SIG-M5 treated with dmso at 0.1 percent for 504 hours (cell line): ENCODE results near the gene CRYBG2.
A peak's percentile ranks its signal among the peaks of the same experiment; 100 is the strongest.
"Not testable (repeated sequence)": the region's sequence is repeated elsewhere in the genome, so short reads cannot be mapped to it uniquely, and the experiment has no call there.

Experiments used
- DNase-seq: peaks from one replicate; lab custom pipeline; 2025; ENCODE audit not compliant: unreplicated experiment; lab: John Stamatoyannopoulos, UW

The CRYBG2 gene

GRCh38 chr1:26322042-26322331 lies 31.9 kb downstream of the CRYBG2 start:
- DNase-seq = no peak

DNA sequence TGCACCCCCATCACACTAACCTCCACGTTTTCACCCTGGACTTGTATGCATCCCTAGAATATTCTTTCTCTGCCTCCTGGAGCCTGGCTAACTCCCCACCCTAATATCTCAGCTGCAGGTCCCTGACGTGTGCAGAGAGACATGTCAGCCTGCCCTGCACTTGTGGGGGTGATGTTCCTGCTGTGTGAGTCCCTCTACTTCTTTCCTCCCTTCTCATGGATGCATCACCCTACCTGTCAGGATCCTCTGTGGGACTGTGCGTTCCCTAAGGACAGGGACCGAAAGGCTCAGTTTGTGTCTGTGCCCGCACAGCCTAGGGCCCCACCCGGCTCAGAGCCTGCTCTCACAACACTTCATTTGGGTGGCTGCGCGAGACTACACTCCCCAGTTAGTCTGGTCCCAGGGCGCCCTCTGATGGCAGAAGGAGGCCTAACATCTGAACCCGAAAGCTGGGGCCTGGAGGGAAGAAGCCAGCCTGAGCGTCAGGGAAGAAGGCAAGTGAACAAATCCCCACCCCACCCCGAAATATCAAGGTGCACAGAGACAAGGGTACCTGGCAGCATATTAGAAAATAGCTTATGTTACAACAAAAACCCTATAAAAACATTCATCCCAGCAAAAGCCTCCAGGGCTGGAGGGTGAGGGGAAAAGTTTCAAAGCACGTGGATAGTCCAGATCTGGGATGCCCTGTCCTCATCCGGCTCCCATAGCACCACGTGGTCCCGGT lies 32.5 kb downstream of the CRYBG2 start:
- DNase-seq = peak; percentile 78

- no peak for DNase-seq
These were observed 33.0 kb downstream of the CRYBG2 start for GRCh38 chr1:26320896-26321295.

- DNase-seq = no peak
These were observed 35.4 kb downstream of the CRYBG2 start for GRCh38 chr1:26318338-26319064.

GRCh38 chr1:26317612-26318337 lies 36.2 kb downstream of the CRYBG2 start, which contains the start of gene CD52:
TSS of gene CD52 (plus strand) at chr1:26317958. CDS start at chr1:26318018, 60 bp downstream.
- no peak for DNase-seq

DNA sequence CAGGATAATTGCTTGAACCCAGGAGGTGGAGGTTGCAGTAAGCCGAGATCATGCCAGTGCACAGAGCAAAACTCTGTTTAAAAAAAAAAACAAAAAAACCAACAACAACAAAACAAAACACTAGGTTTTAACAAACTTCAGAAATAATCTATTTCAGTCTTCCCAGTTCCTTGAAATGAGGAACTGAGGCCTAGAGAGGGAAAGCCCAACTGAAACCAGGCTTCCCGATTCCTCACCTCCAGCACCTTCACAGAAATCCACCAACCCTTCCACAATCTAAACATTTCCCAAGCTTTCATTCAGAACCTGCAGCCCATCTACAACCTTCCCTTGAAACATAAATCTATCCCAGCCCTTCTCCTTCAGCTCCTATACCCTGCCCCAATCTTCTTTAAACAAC lies 36.8 kb downstream of the CRYBG2 start:
- peak; percentile 33 for DNase-seq

DNA sequence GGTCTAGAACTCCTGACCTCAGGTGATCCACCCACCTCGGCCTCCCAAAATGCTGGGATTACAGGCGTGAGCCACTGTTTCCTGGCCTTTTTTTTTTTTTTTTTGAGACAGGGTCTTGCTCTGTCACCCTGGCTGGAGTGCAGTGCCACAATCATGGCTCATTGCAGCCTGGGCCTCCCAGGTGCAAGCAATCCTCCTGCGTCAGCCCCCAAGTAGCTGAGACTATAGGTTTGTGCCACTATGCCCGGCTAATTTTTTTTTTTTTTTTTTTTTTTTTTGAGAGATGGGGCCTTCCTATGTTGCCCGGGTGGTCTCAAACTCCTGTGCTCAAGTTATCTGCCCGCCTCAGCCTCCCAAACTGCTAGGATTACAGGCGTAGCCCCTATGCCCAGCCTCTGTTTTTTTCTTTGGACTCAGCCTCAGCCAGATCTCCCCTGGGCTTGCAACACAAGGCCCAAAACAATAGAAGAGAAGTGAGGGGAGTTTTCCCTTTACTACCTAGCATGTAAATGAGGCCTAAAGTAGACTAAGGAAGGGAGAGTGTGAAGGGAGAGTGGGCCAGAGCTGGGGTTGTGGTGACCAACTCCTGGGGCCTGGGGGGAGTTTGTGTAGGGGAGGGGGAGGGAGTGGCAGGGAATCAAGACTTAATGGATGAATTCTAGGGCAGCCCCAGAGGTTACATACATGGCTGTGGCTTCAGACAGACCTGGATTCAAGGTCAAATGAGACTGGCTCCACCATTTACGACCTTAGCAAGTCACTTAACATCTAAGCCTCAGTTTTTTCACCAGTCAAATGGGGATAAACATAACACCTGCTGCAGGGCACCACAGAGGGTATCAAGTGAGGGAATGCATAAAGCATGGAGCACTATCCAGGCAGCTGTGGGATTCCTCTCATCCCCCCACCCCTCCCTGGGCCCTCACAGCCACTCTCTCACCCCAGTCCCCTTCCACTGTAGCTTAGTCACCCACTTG lies 37.8 kb downstream of the CRYBG2 start:
- no peak for DNase-seq

DNA sequence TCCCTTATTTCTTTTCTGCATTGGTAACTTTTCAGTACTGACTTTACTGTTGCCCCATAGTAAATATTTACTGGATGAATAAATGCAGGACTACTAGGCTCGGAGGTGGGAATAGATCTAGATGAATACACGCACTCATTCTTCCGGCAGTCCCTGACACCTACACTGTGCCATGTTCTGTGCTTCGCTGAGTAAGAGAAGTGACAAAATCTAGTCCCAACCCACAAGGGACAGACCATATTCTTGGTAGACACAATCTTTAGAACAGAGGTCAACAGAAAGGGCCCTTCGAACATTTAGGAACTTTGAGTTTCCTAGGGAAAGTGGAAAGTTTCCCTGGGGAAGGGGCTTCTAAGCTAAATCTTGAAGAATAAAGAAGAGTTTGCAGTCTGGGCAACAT lies 39.4 kb downstream of the CRYBG2 start:
- no peak for DNase-seq

DNA sequence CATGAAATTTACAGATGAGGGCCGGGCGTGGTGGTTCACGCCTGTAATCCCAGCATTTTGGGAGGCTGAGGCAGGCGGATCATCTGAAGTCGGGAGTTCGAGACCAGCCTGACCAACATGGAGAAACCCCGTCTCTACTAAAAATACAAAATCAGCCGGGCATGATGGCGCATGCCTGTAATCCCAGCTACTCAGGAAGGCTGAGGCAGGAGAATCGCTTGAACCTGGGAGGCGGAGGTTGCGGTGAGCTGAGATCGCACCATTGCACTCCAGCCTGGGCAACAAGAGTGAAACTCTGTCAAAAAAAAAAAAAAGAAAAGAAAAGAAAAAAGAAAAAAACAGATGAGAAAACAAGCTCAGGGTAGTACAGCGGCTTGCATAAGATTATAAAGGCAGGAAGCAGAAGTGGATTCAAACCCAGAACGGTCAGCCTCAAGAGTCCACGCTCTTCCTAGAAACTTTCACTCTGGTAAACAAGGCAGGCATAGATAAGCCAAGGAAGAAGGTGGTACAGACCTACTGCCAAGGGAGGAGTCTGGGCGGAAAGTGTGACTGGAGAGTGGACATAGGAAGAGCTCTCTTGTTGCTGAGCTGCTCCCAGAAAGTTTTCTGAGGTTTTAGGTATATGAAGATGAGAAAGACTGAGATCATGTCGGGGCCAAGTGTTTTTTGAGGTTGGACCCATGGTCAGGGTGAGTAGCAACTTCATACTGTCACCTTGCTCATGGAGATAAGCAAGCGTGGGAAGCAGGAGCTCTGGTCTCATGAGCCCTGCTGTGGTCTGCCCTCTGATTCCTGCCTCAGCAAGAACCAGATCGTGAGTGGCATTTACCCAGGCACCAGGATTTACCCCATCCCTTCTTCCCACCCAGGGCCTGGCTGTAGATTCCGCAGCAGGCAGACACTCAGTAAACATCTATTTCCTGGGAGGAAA lies 45.7 kb downstream of the CRYBG2 start:
- DNase-seq = not testable (repeated sequence)

GRCh38 chr1:26307363-26307781 lies 46.6 kb downstream of the CRYBG2 start:
- DNase-seq = no peak

DNA sequence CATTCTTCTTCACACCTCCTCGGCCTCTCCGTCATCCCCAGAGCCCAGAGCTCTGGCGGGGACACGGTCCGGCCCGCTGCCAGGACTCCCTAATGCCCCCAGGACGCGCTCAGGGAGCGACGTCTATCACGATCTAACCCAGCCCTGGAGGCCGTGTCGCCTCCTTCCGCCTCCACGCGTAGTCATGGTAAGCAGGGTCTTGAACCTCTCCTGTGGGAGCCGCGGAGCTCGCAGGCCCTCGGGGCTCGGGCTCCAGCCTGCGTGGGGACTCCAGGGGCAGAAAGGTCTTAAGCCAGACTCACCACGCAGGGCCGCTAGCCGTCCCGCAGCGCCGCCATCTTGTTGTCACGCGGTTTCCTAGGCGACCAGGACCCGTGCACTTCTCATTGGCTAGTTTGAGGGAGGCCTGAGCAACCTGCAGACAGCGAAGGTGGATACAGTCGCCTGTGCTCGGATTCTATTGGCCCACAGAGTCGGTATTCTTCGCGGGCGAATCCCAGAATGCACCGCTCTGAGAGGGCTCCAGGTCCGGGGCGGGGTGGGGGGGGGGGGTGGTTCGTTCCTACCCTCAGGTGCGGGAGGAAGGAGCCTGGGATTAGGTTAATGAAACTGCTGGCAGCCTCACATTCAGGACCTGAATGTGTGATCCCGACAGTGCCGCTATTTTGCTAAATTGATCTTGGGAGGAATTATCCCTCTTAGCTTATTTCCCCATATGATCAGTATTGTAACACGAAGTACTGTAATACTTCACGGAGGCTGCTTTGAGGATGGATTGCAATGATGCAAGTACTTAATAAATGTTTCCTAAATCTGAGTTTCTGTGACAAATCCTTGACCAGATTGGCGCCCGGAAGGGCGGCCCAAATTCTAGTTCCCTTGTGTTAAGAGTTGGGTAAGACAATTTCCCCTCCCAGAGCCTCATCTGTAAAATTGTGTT lies 47.4 kb downstream of the CRYBG2 start, which contains the start of gene UBXN11:
UBXN11 (minus strand) TSS at position 347 of the 940 bp plus-strand sequence. CDS start 3,753 bp downstream, outside the sequence.
- peak; percentile 96 for DNase-seq

DNA sequence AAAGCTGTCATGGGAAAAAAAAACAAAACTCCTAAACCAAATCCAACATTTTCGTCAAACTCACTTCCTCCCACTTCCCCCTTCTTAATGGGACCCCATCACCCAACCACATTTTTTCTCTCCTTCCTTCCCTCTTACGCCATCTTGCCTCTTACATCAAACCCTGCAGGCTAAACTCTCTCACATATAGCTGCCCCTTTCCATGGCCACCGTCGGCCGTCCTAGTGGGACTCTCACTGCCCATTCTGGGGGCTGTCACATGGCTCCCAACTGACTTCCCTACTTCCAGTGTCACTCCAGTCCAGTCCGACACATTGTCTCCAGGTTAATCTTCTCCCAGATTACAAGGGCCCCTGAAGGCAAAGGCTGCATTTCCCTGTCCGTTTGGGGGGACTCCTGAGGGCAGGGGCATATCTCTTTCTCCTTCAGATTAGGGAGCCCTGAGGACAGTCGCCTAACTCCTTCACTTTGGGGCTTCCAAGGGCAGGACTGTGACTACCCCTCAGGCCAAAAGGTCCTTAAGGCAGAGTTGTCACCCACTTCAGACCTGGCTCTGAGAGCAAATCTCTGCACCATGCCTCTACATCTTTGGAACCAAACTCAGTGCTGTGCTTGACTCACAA lies 48.2 kb downstream of the CRYBG2 start:
- DNase-seq = peak; percentile 75

DNA sequence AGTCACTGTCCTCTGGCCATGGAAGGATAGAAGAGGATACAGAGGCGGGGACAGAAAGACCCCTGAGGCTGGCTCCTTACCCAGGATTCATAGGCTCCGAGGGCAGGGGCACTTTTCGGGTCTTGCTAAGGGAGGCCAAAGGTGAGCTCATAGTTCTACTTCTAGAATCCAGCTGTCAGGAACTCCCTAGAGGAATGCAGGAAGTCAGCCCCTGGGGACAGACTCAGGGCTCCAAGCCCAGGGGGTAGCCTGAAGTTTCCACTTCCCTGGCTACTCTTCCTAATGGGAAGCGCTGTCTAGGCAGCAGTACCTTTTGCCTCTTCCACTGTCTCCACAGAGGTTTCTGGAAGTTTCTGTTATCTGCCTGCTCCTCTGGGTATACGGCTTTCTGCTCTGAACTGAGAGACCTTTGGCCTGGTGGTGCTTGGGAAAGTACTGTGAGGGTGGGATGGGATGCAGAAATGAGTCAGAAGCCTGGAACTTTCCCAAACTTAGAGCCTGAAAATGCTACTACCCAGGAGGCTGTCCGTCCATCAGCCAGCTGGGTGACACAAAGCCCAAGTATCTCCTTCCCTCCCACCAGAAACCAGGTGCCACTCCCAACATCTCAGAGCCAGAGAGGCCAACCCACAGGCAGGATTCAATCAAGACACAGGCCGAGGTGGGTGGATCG lies 51.1 kb downstream of the CRYBG2 start:
- no peak for DNase-seq

DNA sequence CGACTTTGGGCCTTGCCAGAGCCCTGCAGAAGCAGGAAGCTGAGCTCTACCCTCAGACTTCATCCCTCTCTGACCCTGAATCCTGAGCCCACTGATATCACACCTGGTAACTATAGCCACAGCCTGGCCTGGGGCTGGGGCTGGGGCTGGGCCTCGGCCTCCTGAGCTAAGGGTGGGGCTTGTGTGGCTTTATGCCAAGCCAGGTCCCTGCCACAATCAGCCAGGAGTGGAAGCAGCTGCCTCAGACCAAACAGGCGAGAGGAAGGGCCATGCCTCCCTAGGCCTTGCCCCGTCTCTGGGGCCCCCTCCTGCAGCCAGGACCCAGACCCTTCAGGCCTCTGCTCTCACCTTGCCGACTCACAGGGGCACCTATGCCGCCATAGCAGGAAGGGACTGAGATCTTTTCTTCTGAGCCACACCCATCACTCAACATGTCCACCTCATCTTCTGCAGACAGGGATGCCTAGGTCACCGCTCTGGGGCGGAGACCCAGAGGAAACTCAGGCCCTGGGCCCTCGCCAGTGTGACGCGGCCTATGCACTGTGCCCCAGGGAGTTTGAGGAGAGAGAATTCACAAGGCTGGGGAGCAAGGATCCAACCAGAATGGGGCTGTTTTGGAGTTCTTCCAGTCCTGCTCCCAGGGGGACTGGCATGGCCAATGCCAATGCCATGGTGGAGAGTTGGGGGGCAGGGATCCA lies 53.2 kb downstream of the CRYBG2 start:
- DNase-seq = no peak

- no peak for DNase-seq
These were observed 56.2 kb downstream of the CRYBG2 start for GRCh38 chr1:26297791-26298124.

DNA sequence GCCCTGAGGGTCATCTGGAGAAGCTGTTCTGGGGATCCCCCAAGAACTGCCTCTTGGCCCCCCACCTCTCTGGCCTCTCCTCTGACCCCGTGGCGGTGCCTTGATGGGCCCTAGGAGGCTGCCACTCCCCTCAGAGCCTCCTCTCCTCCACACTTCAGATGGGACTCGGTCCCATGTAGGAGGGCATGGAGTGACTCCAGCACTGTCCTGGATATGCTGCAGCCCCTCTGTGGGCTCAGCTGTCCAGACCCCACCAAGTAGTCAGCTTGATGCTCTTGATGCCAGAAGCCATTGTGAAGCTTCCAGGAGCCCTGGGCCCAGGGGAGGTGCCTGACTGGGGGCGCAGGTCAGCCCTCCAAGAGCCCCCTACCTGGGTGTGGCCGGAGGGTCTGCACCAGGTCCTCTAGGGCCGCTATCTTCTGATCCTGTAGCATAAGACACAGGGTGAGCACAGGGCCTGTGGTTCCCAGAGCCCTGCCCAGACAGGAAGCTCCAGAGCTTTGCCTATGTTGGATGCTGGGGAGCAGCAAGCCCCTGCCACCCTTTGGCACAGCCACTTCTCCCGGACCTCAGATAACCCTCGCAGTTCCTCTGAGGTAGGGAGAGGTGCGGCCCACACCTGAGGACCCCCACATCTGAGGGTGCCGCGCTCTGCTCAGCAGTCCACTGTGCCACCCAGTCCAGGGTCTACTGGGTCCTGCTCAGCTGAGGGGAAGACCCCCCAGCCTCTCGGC lies 56.7 kb downstream of the CRYBG2 start:
- no peak for DNase-seq
